Osteocyte (in vitro differentiated cells): ENCODE results near the gene HLA-DRA. TPM values are rescaled to one million over a fixed set of nuclear protein-coding genes. Genes with fewer than 3 reads are reported as not detected.

Source experiments
- DNase-seq: peaks from one replicate; pipeline ENCODE4 v3.0.0; 2021; ENCODE audit warnings: mixed read lengths; ENCODE audit not compliant: unreplicated experiment; ENCODE audit errors: extremely low spot score
- H3K27ac Mint-ChIP-seq: one replicate; pipeline ENCODE4 v1.8.0; 2021; ENCODE audit warnings: mild to moderate bottlenecking, mixed read lengths; ENCODE audit not compliant: unreplicated experiment
- H3K27me3 Mint-ChIP-seq: one replicate; pipeline ENCODE4 v1.8.0; 2021; ENCODE audit warnings: mixed read lengths; ENCODE audit not compliant: unreplicated experiment
- H3K36me3 Mint-ChIP-seq: one replicate; pipeline ENCODE4 v1.8.0; 2021; ENCODE audit warnings: mixed read lengths; ENCODE audit not compliant: unreplicated experiment
- H3K4me1 Mint-ChIP-seq: one replicate; pipeline ENCODE4 v1.8.0; 2021; ENCODE audit warnings: mixed read lengths; ENCODE audit not compliant: unreplicated experiment
- H3K4me3 Mint-ChIP-seq: one replicate; pipeline ENCODE4 v1.8.0; 2021; ENCODE audit warnings: mild to moderate bottlenecking, moderate library complexity, mixed read lengths; ENCODE audit not compliant: unreplicated experiment
- H3K9me3 Mint-ChIP-seq: one replicate; pipeline ENCODE4 v1.8.0; 2021; ENCODE audit warnings: mixed read lengths; ENCODE audit not compliant: unreplicated experiment
- CTCF ChIP-seq: fragments of 200-600 bp; sonication (generic); IDR thresholded peaks from 2 replicates; pipeline ENCODE4 v1.5.0; 2021; ENCODE audit warnings: antibody characterized with exemption, mild to moderate bottlenecking, moderate library complexity
- total RNA-seq: library from RNA; stranded (reverse); gene quantifications from 2 replicates; pipeline ENCODE4 v1.2.1, GENCODE V29; 2021

Gene HLA-DRA
- total RNA-seq, 1 donor from 2014 or later, result not detected

GRCh38 chr6:32401284-32401963 lies 38.3 kb upstream of the HLA-DRA start:
- Mint-ChIP-seq H3K9me3 (no peaks in the 10 kb centered on the region), H3K27ac (no peak overlapping the region), H3K4me1 (no peaks in the 10 kb centered on the region), H3K36me3 (no peaks in the 10 kb centered on the region), H3K27me3 (peaks cover 34% of the 10 kb centered on the region), H3K4me3 (no peak overlapping the region)
- no peak for DNase-seq
- TF ChIP-seq CTCF, result no peak

- no peaks in the 10 kb centered on the region for H3K36me3 Mint-ChIP-seq
- no peak overlapping the region for H3K27ac Mint-ChIP-seq
- no peaks in the 10 kb centered on the region for H3K4me1 Mint-ChIP-seq
- no peak for DNase-seq
- no peaks in the 10 kb centered on the region for H3K9me3 Mint-ChIP-seq
- TF ChIP-seq CTCF, result no peak
- peaks cover 41% of the 10 kb centered on the region for H3K27me3 Mint-ChIP-seq
- H3K4me3 Mint-ChIP-seq, result no peak overlapping the region
These were observed 36.9 kb upstream of the HLA-DRA start for GRCh38 chr6:32402812-32403211.

- H3K4me3 Mint-ChIP-seq, result no peak overlapping the region
- no peak for DNase-seq
- no peaks in the 10 kb centered on the region for H3K9me3 Mint-ChIP-seq
- H3K4me1 Mint-ChIP-seq, result no peaks in the 10 kb centered on the region
- no peak for TF ChIP-seq CTCF
- no peaks in the 10 kb centered on the region for H3K36me3 Mint-ChIP-seq
- peaks cover 52% of the 10 kb centered on the region for H3K27me3 Mint-ChIP-seq
- H3K27ac Mint-ChIP-seq, result no peak overlapping the region
These were observed 34.0 kb upstream of the HLA-DRA start for GRCh38 chr6:32405656-32406055.

GRCh38 chr6:32406197-32406596 lies 33.5 kb upstream of the HLA-DRA start:
- Mint-ChIP-seq H3K27ac (no peak overlapping the region), H3K4me3 (no peak overlapping the region), H3K4me1 (no peaks in the 10 kb centered on the region), H3K27me3 (peaks cover 52% of the 10 kb centered on the region), H3K9me3 (no peaks in the 10 kb centered on the region), H3K36me3 (no peaks in the 10 kb centered on the region)
- no peak for DNase-seq
- TF ChIP-seq CTCF, result no peak

GRCh38 chr6:32406857-32407256 lies 32.8 kb upstream of the HLA-DRA start, which contains the start of gene BTNL2:
Gene BTNL2 (minus strand): TSS chr6:32407181. CDS start chr6:32407123, 58 bp downstream.
- Mint-ChIP-seq H3K4me1 (no peaks in the 10 kb centered on the region), H3K4me3 (no peak within 1 kb of the TSS), H3K9me3 (no peaks in the 10 kb centered on the region), H3K36me3 (no peaks in the 10 kb centered on the region), H3K27ac (no peak within 1 kb of the TSS), H3K27me3 (peaks cover 55% of the 10 kb centered on the region)
- no peak for DNase-seq
- TF ChIP-seq CTCF, result no peak
